Neuron (in vitro differentiated cells): ENCODE data around the gene CATSPERE.
"Not testable (repeated sequence)": the region's sequence is repeated elsewhere in the genome, so short reads cannot be mapped to it uniquely, and the experiment has no call there.

Experiments used
- H2AFZ ChIP-seq: one replicate; pipeline ENCODE4 v1.6.1; 2013; ENCODE audit warnings: low read depth, mild to moderate bottlenecking, inconsistent platforms, low read length, moderate library complexity
- H3K27me3 ChIP-seq: one replicate; pipeline ENCODE4 v1.6.1; 2013; ENCODE audit warnings: low read length; ENCODE audit not compliant: insufficient read depth
- H3K36me3 ChIP-seq: one replicate; pipeline ENCODE4 v1.6.1; 2013; ENCODE audit warnings: low read length; ENCODE audit not compliant: insufficient read depth
- H3K4me1 ChIP-seq: one replicate; pipeline ENCODE4 v1.6.1; 2013; ENCODE audit warnings: low read length; ENCODE audit not compliant: insufficient read depth
- H3K4me3 ChIP-seq: 2 replicates; pipeline ENCODE4 v1.5.1; 2013; ENCODE audit warnings: mild to moderate bottlenecking, low read length, moderate library complexity
- H3K9me3 ChIP-seq: one replicate; pipeline ENCODE4 v1.6.1; 2013; ENCODE audit warnings: low read length

Gene CATSPERE

GRCh38 chr1:244578205-244578604 lies 117.1 kb downstream of the CATSPERE start:
- H3K9me3 ChIP-seq, H3K36me3 ChIP-seq, H3K4me1 ChIP-seq, H3K4me3 ChIP-seq, H3K27me3 ChIP-seq, H2AFZ ChIP-seq: not testable (repeated sequence)

- no peak overlapping the region for H2AFZ ChIP-seq
- no peaks in the 10 kb centered on the region for H3K36me3 ChIP-seq
- H3K4me1 ChIP-seq = no peaks in the 10 kb centered on the region
Observed at GRCh38 chr1:244583358-244583982, 122.4 kb downstream of the CATSPERE start.

GRCh38 chr1:244585867-244586266 lies 124.8 kb downstream of the CATSPERE start:
- Histone ChIP-seq H3K27me3 (no peaks in the 10 kb centered on the region), H2AFZ (no peak overlapping the region), H3K9me3 (peaks cover 3% of the 10 kb centered on the region), H3K4me3 (no peak overlapping the region), H3K4me1 (no peaks in the 10 kb centered on the region), H3K36me3 (no peaks in the 10 kb centered on the region)

More at GRCh38 chr1:244583358-244583982, 122.4 kb downstream of the CATSPERE start:
- Histone ChIP-seq H3K27me3 (no peaks in the 10 kb centered on the region), H3K9me3 (peaks cover 2% of the 10 kb centered on the region), H3K4me3 (no peak overlapping the region)

GRCh38 chr1:244590670-244591069 lies 129.6 kb downstream of the CATSPERE start:
- Histone ChIP-seq H3K36me3 (no peaks in the 10 kb centered on the region), H3K4me3 (no peak overlapping the region), H3K27me3 (no peaks in the 10 kb centered on the region), H2AFZ (no peak overlapping the region), H3K4me1 (no peaks in the 10 kb centered on the region), H3K9me3 (peaks cover 5% of the 10 kb centered on the region)

- no peak overlapping the region for H2AFZ ChIP-seq
- no peaks in the 10 kb centered on the region for H3K36me3 ChIP-seq
- H3K27me3 ChIP-seq = no peaks in the 10 kb centered on the region
- H3K4me1 ChIP-seq = peaks cover 8% of the 10 kb centered on the region
- H3K9me3 ChIP-seq = no peaks in the 10 kb centered on the region
- H3K4me3 ChIP-seq = no peak overlapping the region
Observed at GRCh38 chr1:244598611-244599010, 137.5 kb downstream of the CATSPERE start.

GRCh38 chr1:244599937-244600350 lies 138.9 kb downstream of the CATSPERE start:
- Histone ChIP-seq H3K4me3 (no peak overlapping the region), H3K36me3 (no peaks in the 10 kb centered on the region)

GRCh38 chr1:244601336-244601735 lies 140.3 kb downstream of the CATSPERE start:
- H3K9me3 ChIP-seq = no peaks in the 10 kb centered on the region
- H3K4me1 ChIP-seq = peaks cover 8% of the 10 kb centered on the region
- no peaks in the 10 kb centered on the region for H3K36me3 ChIP-seq
- H3K27me3 ChIP-seq = no peaks in the 10 kb centered on the region
- no peak overlapping the region for H3K4me3 ChIP-seq
- no peak overlapping the region for H2AFZ ChIP-seq

More at GRCh38 chr1:244599937-244600350, 138.9 kb downstream of the CATSPERE start:
- no peaks in the 10 kb centered on the region for H3K9me3 ChIP-seq
- peaks cover 8% of the 10 kb centered on the region for H3K4me1 ChIP-seq
- H3K27me3 ChIP-seq = no peaks in the 10 kb centered on the region
- no peak overlapping the region for H2AFZ ChIP-seq

GRCh38 chr1:244603498-244603897 lies 142.4 kb downstream of the CATSPERE start:
- no peaks in the 10 kb centered on the region for H3K27me3 ChIP-seq
- H3K36me3 ChIP-seq = no peaks in the 10 kb centered on the region
- H3K4me1 ChIP-seq = peaks cover 6% of the 10 kb centered on the region
- H3K9me3 ChIP-seq = no peaks in the 10 kb centered on the region
- no peak overlapping the region for H2AFZ ChIP-seq
- no peak overlapping the region for H3K4me3 ChIP-seq

GRCh38 chr1:244605835-244606370 lies 144.8 kb downstream of the CATSPERE start:
- Histone ChIP-seq H3K9me3 (no peaks in the 10 kb centered on the region), H3K36me3 (no peaks in the 10 kb centered on the region), H2AFZ (no peak overlapping the region), H3K4me1 (peaks cover 3% of the 10 kb centered on the region), H3K4me3 (no peak overlapping the region), H3K27me3 (no peaks in the 10 kb centered on the region)

- H3K36me3 ChIP-seq = no peaks in the 10 kb centered on the region
- H3K9me3 ChIP-seq = no peaks in the 10 kb centered on the region
- no peak overlapping the region for H3K4me3 ChIP-seq
- H3K4me1 ChIP-seq = peaks cover 12% of the 10 kb centered on the region
- H2AFZ ChIP-seq = no peak overlapping the region
- no peaks in the 10 kb centered on the region for H3K27me3 ChIP-seq
Observed at GRCh38 chr1:244614113-244614836, 153.2 kb downstream of the CATSPERE start.

- Histone ChIP-seq H3K36me3 (no peaks in the 10 kb centered on the region), H3K9me3 (no peaks in the 10 kb centered on the region), H3K4me3 (no peak overlapping the region), H2AFZ (no peak overlapping the region), H3K4me1 (peaks cover 12% of the 10 kb centered on the region), H3K27me3 (no peaks in the 10 kb centered on the region)
Observed at GRCh38 chr1:244614879-244615278, 153.8 kb downstream of the CATSPERE start.

GRCh38 chr1:244615301-244615700 lies 154.2 kb downstream of the CATSPERE start:
- no peak overlapping the region for H2AFZ ChIP-seq
- H3K36me3 ChIP-seq = no peaks in the 10 kb centered on the region

GRCh38 chr1:244626709-244627108 lies 165.6 kb downstream of the CATSPERE start:
- H3K27me3 ChIP-seq = peaks cover 3% of the 10 kb centered on the region
- H3K36me3 ChIP-seq = no peaks in the 10 kb centered on the region
- no peaks in the 10 kb centered on the region for H3K9me3 ChIP-seq
- H3K4me3 ChIP-seq = no peak overlapping the region
- H3K4me1 ChIP-seq = no peaks in the 10 kb centered on the region
- no peak overlapping the region for H2AFZ ChIP-seq

More at GRCh38 chr1:244615301-244615700, 154.2 kb downstream of the CATSPERE start:
- Histone ChIP-seq H3K27me3 (no peaks in the 10 kb centered on the region), H3K4me3 (no peak overlapping the region), H3K4me1 (peaks cover 12% of the 10 kb centered on the region), H3K9me3 (no peaks in the 10 kb centered on the region)
